Skeletal muscle tissue (tissue), 4 donors: Measurements from ENCODE around the gene EYA4. TPM values are rescaled to one million over a fixed set of nuclear protein-coding genes. Genes with fewer than 3 reads are reported as not detected.

Source experiments
- H3K27ac ChIP-seq: one replicate; pipeline ENCODE4 v1.7.0; 2013; ENCODE audit warnings: mild to moderate bottlenecking, low read depth, low read length, inconsistent platforms
- H3K27me3 ChIP-seq, 3 donors: one replicate each; pipeline ENCODE4 v1.7.0; 2013; ENCODE audit warnings: low read length in 3 of 3; ENCODE audit not compliant: control insufficient read depth in 3 of 3, insufficient read depth in 3 of 3
- H3K36me3 ChIP-seq, 3 donors: one replicate each; pipeline ENCODE4 v1.7.0; 2013; ENCODE audit warnings: low read length in 3 of 3; ENCODE audit not compliant: control insufficient read depth in 3 of 3, insufficient read depth in 3 of 3
- H3K4me1 ChIP-seq, 3 donors: one replicate each; pipeline ENCODE4 v1.7.0; 2013; ENCODE audit warnings: low read length in 3 of 3, mild to moderate bottlenecking in 3 of 3; ENCODE audit not compliant: control insufficient read depth in 3 of 3, insufficient read depth in 3 of 3
- H3K4me3 ChIP-seq, 3 donors: one replicate each; pipeline ENCODE4 v1.7.0; 2013; ENCODE audit warnings: low read length in 3 of 3
- H3K9ac ChIP-seq, 3 donors: one replicate each; pipeline ENCODE4 v1.7.0; 2013; ENCODE audit warnings: low read length in 3 of 3, mild to moderate bottlenecking in 3 of 3, moderate library complexity in 2 of 3, low read depth in 1 of 3
- H3K9me3 ChIP-seq, 3 donors: one replicate each; pipeline ENCODE4 v1.7.0; 2013; ENCODE audit warnings: low read length in 3 of 3; ENCODE audit not compliant: control insufficient read depth in 3 of 3
- total RNA-seq: library from RNA; depleted of rRNA; stranded (reverse); fragments of >200 nt; gene quantifications from one replicate; pipeline ENCODE4 v1.2.3, GENCODE V29; 2014
- donor health status: Osteomylitis.

The EYA4 gene
- total RNA-seq, 1 donor from 2014 or later, result 40.2 TPM

DNA sequence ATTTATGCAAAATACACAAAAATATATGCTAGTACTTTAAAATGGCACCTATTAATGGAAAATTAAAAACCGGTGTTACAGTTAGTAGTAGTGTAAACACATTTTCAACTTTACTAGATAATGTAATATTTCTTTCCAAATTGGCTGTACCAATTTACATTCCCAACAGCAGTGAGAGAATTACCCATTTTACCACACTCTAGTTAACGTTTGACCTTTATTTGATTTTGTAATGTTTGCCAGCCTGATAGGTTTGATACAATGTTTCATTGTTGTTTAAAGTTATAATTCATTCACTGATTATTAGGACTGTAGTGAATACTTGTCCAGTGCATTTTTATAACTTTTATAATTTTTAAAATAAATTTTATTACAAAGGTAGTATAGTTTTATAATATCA lies 182.1 kb downstream of the EYA4 start:
- H3K27ac ChIP-seq, result no peak overlapping the region
- H3K4me1 ChIP-seq, result peaks cover 2 to 19% (median 10%) of the 10 kb centered on the region in 3 donors
- H3K4me3 ChIP-seq, result no peak overlapping the region
- no peaks in the 10 kb centered on the region for H3K9me3 ChIP-seq
- no peaks in the 10 kb centered on the region for H3K36me3 ChIP-seq
- no peak overlapping the region for H3K9ac ChIP-seq
- H3K27me3 ChIP-seq, result no peaks in the 10 kb centered on the region

GRCh38 chr6:133424359-133424758 lies 183.2 kb downstream of the EYA4 start:
- H3K9ac ChIP-seq, result no peak overlapping the region
- no peak overlapping the region for H3K4me3 ChIP-seq
- no peaks in the 10 kb centered on the region for H3K27me3 ChIP-seq
- no peak overlapping the region for H3K27ac ChIP-seq
- no peaks in the 10 kb centered on the region for H3K9me3 ChIP-seq
- H3K4me1 ChIP-seq, result peaks cover 2 to 19% (median 10%) of the 10 kb centered on the region in 3 donors
- no peaks in the 10 kb centered on the region for H3K36me3 ChIP-seq

DNA sequence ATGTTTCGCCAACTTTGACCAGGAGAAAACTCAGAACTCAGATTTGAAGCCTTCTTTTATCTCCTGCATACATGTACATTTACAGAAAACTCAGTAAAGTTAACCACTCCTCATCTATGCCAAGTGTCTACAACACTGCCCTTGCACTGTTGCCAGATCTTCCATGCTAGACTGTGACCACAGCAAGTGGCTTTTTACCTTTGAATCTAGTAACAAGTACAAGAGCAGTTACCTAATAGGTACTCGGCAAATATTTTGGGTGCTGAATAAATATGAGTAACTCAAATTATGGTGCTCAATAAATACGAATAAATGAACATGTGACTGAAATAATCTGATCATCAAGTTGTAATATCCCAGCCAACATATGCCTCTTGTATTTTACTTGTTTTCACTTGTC lies 184.9 kb downstream of the EYA4 start:
- no peaks in the 10 kb centered on the region for H3K9me3 ChIP-seq
- H3K4me1 ChIP-seq, result peaks cover under 1 to 18% (median 13%) of the 10 kb centered on the region in 3 donors
- no peaks in the 10 kb centered on the region for H3K36me3 ChIP-seq
- H3K4me3 ChIP-seq, result no peak overlapping the region
- no peak overlapping the region for H3K27ac ChIP-seq
- no peaks in the 10 kb centered on the region for H3K27me3 ChIP-seq
- no peak overlapping the region for H3K9ac ChIP-seq

GRCh38 chr6:133428295-133428694 lies 187.1 kb downstream of the EYA4 start:
- H3K9ac ChIP-seq, result no peak overlapping the region
- no peak overlapping the region for H3K27ac ChIP-seq
- no peaks in the 10 kb centered on the region for H3K36me3 ChIP-seq
- peaks cover 8 to 23% (median 22%) of the 10 kb centered on the region in 3 donors for H3K4me1 ChIP-seq
- no peak overlapping the region for H3K4me3 ChIP-seq
- H3K27me3 ChIP-seq, result no peaks in the 10 kb centered on the region
- H3K9me3 ChIP-seq, result no peaks in the 10 kb centered on the region

GRCh38 chr6:133430530-133430929 lies 189.4 kb downstream of the EYA4 start:
- peaks cover 22 to 37% (median 34%) of the 10 kb centered on the region in 3 donors for H3K4me1 ChIP-seq
- H3K36me3 ChIP-seq, result no peaks in the 10 kb centered on the region
- no peak overlapping the region for H3K27ac ChIP-seq
- H3K9ac ChIP-seq, result no peak overlapping the region
- H3K4me3 ChIP-seq, result no peak overlapping the region
- no peaks in the 10 kb centered on the region for H3K27me3 ChIP-seq
- H3K9me3 ChIP-seq, result no peaks in the 10 kb centered on the region

GRCh38 chr6:133431031-133431430 lies 189.9 kb downstream of the EYA4 start:
- H3K27me3 ChIP-seq, result no peaks in the 10 kb centered on the region
- H3K4me1 ChIP-seq, result peaks cover 22 to 33% (median 29%) of the 10 kb centered on the region in 3 donors
- H3K27ac ChIP-seq, result no peak overlapping the region

DNA sequence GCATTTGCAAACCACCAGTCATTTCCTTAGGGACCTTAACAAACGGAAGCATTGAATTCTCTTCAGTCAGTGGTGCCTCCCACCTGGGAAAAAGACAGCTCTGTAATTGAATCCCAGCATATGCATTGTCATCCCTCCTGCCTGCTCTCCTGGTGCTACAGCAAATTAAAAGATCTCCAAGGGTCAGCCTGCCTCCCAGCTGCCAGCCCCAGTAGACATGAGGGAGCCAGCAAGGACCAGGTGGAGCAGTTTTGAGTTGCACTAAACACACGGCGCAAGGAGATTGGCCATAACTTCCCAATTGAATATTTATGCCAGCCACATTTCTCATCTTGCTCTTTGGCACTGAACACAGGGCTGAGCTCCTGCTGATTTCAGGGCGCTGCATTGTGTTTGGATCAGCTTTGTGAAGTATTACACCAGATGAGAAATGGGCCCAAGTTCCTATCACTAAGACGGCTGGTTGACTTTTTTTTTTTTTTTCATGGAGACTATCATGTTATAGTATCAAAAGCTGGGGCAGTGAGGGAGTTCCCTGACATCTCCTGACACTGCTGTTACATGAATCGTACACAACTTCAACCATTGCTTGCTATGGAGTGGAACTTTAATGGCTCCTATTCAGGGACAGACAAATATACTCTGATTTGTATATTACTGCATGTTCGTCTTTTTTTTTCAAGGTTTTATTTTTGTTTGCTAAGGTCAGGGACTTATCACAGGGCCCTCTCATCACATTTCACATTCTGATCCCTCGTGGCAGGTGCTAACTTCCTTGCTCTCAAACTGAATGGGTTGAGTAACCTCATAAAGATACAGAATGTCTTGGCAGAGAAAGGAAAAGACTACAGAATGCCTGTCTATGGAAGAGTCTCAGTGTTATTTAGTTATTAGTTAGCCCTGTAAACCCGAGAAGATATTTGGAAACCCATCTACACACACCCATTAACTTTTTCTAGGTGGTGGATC lies 191.1 kb downstream of the EYA4 start:
- peak overlapping the region; percentile 81 for H3K27ac ChIP-seq

More at GRCh38 chr6:133431031-133431430, 189.9 kb downstream of the EYA4 start:
- Histone ChIP-seq H3K36me3 (no peaks in the 10 kb centered on the region), H3K9me3 (no peaks in the 10 kb centered on the region), H3K9ac (no peak overlapping the region), H3K4me3 (no peak overlapping the region)

DNA sequence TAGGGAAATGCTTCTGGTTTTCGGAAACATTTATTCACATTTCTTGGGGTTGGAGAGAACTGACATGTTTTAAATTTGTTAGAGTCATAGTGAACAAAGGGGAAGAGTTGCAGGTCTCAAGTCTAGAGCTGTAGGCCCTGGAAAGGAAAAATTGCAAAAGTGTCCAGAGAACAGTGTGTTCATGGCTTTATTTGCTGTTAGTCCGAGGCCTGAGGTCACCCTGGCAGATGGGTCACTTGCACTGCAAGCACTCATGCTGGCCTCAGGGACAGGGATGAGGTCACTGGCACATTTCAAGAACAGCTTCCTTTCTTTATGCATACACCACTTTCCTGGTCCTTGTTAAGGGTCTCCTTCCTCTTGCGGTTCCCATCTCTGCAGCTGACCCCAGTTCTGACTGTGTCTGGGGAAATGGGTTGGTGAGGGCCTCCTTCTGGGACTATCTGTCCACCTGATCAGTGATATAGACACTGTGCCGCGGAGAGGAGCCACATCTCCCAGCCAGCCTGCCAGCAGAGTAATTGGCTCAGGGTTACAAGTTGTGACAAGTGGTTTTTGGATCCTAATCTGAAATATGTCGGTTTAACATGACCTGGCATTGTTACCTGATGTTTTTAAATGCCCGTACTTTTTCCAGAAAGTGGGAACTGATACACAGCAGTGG lies 194.0 kb downstream of the EYA4 start:
- peaks cover 23 to 31% (median 28%) of the 10 kb centered on the region in 3 donors for H3K4me1 ChIP-seq
- H3K9ac ChIP-seq, result peak overlapping the region in 2 of 3 donors; percentile 25 to 47
- H3K9me3 ChIP-seq, result no peaks in the 10 kb centered on the region
- H3K36me3 ChIP-seq, result no peaks in the 10 kb centered on the region
- peak overlapping the region; percentile 70 for H3K27ac ChIP-seq
- no peaks in the 10 kb centered on the region for H3K27me3 ChIP-seq
- peak overlapping the region in 1 of 3 donors; percentile 56 for H3K4me3 ChIP-seq

More for the DNA sequence above, 191.1 kb downstream of the EYA4 start:
- Histone ChIP-seq H3K36me3 (no peaks in the 10 kb centered on the region), H3K9me3 (no peaks in the 10 kb centered on the region), H3K27me3 (no peaks in the 10 kb centered on the region), H3K9ac (peak overlapping the region in 2 of 3 donors; percentile 58 to 60), H3K4me1 (peaks cover 23 to 31% (median 28%) of the 10 kb centered on the region in 3 donors), H3K4me3 (peak overlapping the region in 2 of 3 donors; percentile 12 to 46)

DNA sequence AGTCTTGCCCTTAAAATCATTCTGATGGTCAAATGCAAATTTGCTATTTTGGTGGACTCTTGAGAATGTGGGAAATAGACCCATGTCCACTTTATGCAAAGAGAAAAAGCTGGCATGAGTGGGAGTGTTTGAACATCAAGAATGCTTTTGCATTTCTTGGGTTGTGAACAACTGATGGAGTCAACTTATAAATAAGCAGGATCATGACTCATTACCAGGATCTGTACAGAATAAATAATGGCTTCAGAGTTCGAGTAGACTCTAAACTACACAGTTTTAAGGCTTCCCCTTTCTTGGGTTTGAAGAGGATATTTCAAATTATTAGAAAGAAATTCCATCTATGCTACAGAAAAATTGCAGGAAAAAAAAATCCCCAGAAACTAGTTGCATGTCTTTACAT lies 195.5 kb downstream of the EYA4 start:
- Histone ChIP-seq H3K27me3 (no peaks in the 10 kb centered on the region), H3K9ac (no peak overlapping the region), H3K36me3 (no peaks in the 10 kb centered on the region), H3K4me3 (no peak overlapping the region), H3K27ac (no peak overlapping the region), H3K4me1 (peaks cover 19 to 27% (median 23%) of the 10 kb centered on the region in 3 donors), H3K9me3 (no peaks in the 10 kb centered on the region)

DNA sequence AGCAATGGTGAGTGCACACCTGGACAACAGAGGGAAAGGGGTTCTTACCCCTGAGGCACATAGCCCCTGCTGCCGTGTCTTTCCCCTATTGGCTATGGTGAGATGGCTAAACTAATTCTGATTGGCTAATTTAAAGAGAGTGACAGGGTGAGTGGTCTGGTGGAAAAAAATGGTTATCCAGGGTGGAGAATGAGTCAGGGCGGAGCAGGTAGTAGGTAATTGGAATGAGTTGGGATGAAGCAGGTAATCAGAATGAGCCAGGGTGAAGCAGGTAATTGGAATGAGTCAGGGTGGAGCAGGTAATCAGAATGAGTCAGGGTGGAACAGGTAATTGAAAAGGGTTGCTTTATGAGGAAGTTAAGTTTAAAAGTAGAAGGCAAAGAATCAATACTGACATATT lies 200.3 kb downstream of the EYA4 start:
- Histone ChIP-seq H3K4me1 (peaks cover 0 to 3% (median 2%) of the 10 kb centered on the region in 3 donors), H3K9ac (no peak overlapping the region), H3K27ac (no peak overlapping the region), H3K27me3 (no peaks in the 10 kb centered on the region), H3K9me3 (no peaks in the 10 kb centered on the region), H3K36me3 (no peaks in the 10 kb centered on the region), H3K4me3 (no peak overlapping the region)
